AG08396 (cell line): ENCODE measurements around the gene CARMIL1.
A peak's percentile ranks its signal among the peaks of the same experiment; 100 is the strongest.

Experiments used
- DNase-seq: peaks from one replicate; pipeline ENCODE4 v3.0.0; 2012; ENCODE audit warnings: low spot score, mixed read lengths

CARMIL1 gene

DNA sequence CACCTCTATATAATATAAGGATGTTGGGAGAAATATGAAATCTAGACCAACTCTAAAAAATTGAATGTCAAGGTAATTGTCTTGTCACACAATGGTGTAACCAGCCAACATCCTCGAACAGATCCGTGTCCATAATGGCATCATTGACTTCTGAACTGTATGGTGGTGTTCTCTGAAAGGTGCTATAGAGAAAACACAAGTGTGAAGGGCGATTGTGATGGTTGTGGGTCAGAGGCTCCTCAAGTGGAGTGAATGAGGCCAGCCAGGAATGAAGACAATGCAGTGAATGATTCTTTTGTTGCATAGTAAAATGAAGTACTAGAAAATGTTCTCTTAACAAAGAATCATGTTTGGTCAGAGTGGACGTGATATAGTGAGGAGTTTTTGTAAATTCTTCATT is 58.3 kb downstream of the CARMIL1 start:
- DNase-seq = no peak

- DNase-seq = no peak
Measured at GRCh38 chr6:25340431-25341202, 61.4 kb downstream of the CARMIL1 start.

DNA sequence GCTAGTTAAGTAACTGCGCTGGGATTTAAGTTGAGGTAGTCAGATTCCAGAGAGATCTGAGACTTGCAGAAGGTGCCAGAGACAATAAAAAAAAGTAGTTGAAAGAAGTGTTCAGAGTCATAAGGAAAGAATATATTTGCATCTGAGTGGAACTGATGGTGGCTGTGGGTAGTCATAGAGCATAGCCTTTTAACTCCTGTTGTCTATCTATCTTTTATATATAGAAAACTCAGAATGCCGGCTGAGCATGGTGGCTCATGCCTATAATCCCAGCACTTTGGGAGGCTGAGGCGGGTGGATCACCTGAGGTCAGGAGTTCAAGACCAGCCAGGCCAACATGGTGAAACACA is 62.0 kb downstream of the CARMIL1 start:
- no peak for DNase-seq

GRCh38 chr6:25341923-25342619 is 62.9 kb downstream of the CARMIL1 start:
- no peak for DNase-seq

GRCh38 chr6:25342802-25343201 is 63.6 kb downstream of the CARMIL1 start:
- DNase-seq = no peak

DNA sequence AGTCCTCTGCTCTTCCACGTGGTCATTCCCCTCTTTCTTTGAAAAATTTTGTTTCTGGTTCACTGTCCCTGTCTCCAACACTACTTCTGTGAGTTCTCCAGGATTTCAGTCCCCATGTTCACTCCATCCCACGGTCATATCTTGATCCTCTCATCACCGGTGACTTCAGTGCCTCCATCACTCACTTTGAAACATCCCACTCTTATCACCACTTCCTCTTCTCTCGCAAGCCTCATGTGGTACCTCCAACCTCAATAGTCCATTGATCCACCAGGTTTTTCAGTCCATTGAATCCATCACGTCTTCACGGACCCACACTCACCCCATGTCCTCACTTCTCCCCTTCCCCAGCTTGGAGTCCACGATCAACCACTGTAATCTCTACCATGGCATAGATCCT is 64.8 kb downstream of the CARMIL1 start:
- no peak for DNase-seq

DNA sequence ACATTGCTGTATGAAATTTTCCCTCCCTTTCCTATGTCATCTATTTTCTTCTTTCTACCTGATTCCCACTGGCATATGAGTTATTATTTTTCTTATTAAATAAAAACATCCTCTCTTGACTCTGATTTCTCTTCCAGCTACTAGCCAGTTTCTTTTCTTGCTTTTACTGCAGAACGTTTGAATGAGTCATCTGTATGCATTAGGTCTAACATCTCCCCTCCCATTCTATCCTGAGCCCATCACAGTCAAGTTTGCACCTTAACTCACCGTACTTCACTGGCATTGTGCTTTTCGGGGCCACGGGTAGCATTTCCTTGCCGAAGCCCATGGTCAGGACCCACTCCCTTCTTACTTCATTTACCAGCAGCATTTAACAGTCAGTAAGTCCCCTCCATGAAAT is 65.7 kb downstream of the CARMIL1 start:
- DNase-seq = no peak

- DNase-seq = no peak
Measured at GRCh38 chr6:25346064-25346463, 66.9 kb downstream of the CARMIL1 start.

DNA sequence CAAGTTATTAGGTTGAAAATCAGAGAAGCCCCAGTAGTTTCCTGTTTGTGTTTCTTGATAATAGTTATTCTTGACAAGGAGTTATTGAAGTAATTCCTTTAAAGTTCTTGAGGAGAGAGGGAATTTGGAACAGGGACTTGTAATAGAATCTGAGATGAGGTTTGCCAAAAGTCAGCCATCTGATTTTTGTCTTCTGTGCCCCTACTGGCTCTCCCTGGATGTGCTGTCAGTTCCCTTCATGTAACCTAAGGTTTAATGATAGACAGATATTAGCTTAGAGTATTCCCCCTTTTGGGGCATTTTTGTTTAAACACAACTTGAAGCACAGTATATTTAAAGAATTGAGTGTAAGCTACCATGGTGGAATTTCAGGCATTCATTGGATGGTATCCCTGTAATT is 71.4 kb downstream of the CARMIL1 start:
- no peak for DNase-seq

DNA sequence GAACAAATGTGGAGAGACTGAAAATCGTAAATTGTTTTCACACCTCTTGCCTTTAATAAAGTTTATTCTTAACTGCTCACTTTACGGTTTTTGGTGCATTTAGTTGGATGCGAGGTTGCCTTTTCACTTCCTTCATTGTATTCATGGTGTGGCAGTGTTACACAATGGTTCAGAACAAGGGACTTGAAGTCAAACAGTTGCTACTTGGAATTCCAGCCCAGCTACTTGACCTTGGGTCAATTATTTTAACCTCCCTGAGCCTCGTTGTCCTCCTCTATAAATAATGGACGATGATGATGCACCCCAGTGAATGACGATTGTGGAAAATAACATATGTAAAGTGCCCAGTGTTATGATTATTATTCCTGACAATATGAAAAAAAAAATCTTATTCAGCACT is 72.3 kb downstream of the CARMIL1 start:
- DNase-seq = no peak

DNA sequence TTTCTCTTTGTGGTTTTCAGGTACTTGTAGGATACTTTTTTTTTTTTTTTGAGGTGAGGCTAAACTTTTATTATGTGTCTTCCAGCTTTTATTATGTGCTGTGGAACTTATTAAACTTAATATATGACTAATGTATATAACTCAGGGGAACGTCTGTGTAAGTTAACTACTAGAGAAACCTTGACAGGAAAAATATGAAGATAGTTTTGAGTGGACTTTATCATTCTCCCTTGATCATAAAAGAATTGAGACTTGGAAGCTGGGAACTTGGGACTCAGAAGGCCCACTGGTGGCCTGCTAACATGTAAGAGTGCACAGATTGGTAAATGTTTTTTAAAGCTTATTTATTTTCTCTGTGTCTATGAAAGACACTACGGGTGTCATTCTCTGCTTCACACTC is 73.1 kb downstream of the CARMIL1 start:
- DNase-seq = no peak

- DNase-seq = no peak
Measured at GRCh38 chr6:25354078-25354932, 75.1 kb downstream of the CARMIL1 start.

- peak; percentile 23 for DNase-seq
Measured at GRCh38 chr6:25359191-25359861, 80.2 kb downstream of the CARMIL1 start.

- no peak for DNase-seq
Measured at GRCh38 chr6:25359891-25360290, 80.7 kb downstream of the CARMIL1 start.

DNA sequence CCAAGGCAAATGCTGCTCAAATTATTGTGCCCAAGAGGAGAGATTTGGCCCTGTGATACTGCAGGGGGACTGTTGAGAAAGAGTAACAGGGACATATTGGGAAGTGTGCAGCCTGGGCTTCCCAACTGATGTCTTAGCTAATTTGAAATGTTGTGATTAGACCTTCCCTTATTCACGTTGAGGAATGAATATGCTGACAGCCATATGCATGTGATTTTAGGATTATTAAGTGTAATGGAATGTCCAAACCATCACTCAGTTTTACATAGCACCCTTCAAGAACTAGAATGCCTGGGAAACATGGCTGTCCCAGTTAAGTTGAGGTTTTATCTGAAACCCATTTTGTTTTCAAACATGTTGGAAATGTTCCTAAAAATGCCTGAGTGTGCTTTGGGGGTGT is 81.4 kb downstream of the CARMIL1 start:
- peak; percentile 8 for DNase-seq

DNA sequence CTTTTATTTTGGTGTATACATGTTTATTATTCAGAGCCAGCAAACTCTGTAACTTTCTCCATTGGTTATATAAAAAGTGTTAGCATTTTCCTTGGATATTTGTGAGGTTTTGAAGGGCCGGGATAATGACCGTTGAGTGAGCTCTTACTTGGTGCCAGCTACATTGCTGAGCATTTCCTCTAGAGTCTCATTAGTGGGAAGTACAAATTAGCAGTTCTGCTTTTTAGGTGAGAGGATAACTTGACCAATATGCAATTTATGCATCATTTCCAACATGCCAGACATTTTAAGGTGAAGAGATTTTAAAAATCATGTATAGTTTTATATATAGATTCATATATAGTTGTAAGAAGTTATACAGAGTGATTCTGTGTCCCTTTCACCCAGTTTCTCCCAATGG is 84.3 kb downstream of the CARMIL1 start:
- no peak for DNase-seq

GRCh38 chr6:25365154-25365553 is 86.0 kb downstream of the CARMIL1 start:
- DNase-seq = no peak

DNA sequence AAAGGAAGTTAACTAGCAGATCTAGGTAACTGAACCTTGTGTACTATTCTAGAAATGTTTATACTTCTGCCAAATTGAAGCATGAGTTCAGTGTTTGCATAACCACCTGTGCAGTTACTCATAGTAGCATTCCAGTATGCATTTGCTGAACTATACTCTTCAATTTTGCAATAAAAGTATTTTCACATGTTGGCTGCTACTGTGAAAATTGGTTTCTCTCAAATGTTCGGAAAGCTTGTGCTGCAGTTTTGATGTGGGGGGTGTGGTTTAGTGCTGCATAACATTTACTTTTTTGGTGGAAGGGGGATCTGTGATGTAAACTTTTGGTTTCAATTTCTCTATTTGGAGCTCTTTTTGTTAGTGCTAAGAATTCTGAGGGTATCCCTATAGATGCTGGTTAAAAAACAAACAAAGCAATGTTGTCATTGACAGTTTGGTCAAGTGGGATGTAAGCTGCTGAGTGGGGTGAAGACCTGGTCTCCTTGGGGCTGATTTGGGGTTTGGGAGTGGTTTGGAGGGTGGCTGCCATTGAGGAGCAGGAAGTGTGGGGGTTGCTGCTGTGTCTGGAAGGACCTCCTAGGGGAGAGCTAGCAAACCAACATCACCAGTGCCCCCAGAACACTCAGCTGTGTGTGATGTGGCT is 87.8 kb downstream of the CARMIL1 start:
- no peak for DNase-seq

- no peak for DNase-seq
Measured at GRCh38 chr6:25369036-25369432, 89.9 kb downstream of the CARMIL1 start.

- no peak for DNase-seq
Measured at GRCh38 chr6:25369433-25370177, 90.4 kb downstream of the CARMIL1 start.
